Activated CD4-positive, alpha-beta T cell treated with anti-CD3 and anti-CD28 coated beads, Interleukin-2, amount 10 ng/mL, durations not matched to agents 7 days and 5 days (primary cell): ENCODE data around the gene IBSP. TPM values are rescaled to one million over a fixed set of nuclear protein-coding genes. Genes with fewer than 3 reads are reported as not detected.

Source experiments
- CTCF ChIA-PET: fragments of 350-600 bp; sonication (Branson Sonifier 250); formaldehyde crosslinking; loops from one replicate; lab custom pipeline; 2021; ENCODE audit warnings: antibody characterized with exemption; lab: Charles Lee
- POLR2A ChIA-PET: fragments of 350-600 bp; sonication (Branson Sonifier 250); formaldehyde crosslinking; loops from one replicate; lab custom pipeline; 2021; ENCODE audit warnings: antibody characterized with exemption; lab: Charles Lee
- DNase-seq: peaks from one replicate; pipeline ENCODE4 v3.0.0-alpha.2; 2020
- H3K27ac Mint-ChIP-seq: one replicate; pipeline ENCODE4 v1.8.0; 2021; ENCODE audit warnings: mild to moderate bottlenecking, moderate library complexity, mixed read lengths
- H3K27me3 Mint-ChIP-seq: one replicate; pipeline ENCODE4 v1.8.0; 2021; ENCODE audit warnings: mixed read lengths
- H3K36me3 Mint-ChIP-seq: one replicate; pipeline ENCODE4 v1.8.0; 2021; ENCODE audit warnings: low read depth, mixed read lengths
- H3K4me1 Mint-ChIP-seq: one replicate; pipeline ENCODE4 v1.8.0; 2021; ENCODE audit warnings: mixed read lengths
- H3K4me3 Mint-ChIP-seq: one replicate; pipeline ENCODE4 v1.8.0; 2021; ENCODE audit warnings: mild to moderate bottlenecking, moderate library complexity, mixed read lengths
- H3K9me3 Mint-ChIP-seq: one replicate; pipeline ENCODE4 v1.8.0; 2021; ENCODE audit warnings: mixed read lengths
- total RNA-seq, 2 experiments: library from RNA; stranded (reverse); gene quantifications; one replicate each; pipeline ENCODE4 v1.2.3, GENCODE V29; 2021

IBSP gene
- total RNA-seq, 2 experiments from 2014 or later, result not detected

DNA sequence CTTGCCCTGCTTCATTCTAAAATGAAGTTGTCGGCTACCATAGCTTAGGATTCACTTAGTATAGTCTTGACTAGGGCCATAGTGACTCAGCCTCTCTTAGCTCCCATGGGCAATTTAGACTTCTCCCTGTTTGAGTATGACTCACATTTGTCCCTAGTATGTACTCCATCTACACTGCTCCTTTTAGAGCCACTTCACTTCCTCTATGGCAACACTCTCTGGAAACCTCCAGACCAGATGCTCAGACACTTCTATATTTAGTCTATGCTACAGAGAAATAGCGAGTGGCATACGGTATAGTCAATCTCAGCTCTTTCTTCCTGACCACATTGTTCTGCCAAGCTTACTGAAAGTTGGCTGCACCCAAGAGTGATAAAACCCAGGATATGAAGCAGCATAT is 44.6 kb downstream of the IBSP start:
- H3K4me1 Mint-ChIP-seq, result peaks cover 7% of the 10 kb centered on the region
- no peak overlapping the region for H3K4me3 Mint-ChIP-seq
- H3K36me3 Mint-ChIP-seq, result no peaks in the 10 kb centered on the region
- peaks cover 46% of the 10 kb centered on the region for H3K27me3 Mint-ChIP-seq
- ChIA-PET CTCF (no interaction called here), POLR2A (no interaction called here)
- H3K27ac Mint-ChIP-seq, result no peak overlapping the region
- DNase-seq, result no peak
- H3K9me3 Mint-ChIP-seq, result no peaks in the 10 kb centered on the region

DNA sequence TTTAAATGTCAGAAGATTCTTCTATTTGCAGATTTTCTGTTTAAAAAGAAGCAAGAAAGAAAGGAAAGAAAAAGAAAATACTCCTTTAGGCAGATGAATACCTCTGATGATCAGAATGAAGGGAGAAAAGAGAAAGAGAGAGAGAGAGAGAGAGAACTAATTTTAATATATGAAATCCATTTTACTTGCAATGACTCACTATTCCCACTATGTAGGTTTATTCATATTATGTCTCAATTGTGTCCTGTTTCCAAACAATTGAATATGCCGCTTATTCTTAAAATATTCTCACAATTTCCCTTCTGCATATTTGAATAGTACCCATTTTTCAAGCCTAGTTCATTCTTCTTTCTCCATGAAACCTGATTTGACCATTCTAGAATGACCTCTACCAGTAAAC is 45.1 kb downstream of the IBSP start:
- Mint-ChIP-seq H3K36me3 (no peaks in the 10 kb centered on the region), H3K9me3 (no peaks in the 10 kb centered on the region), H3K27me3 (peaks cover 42% of the 10 kb centered on the region), H3K27ac (no peak overlapping the region), H3K4me1 (peaks cover 12% of the 10 kb centered on the region), H3K4me3 (no peak overlapping the region)
- ChIA-PET CTCF (no interaction called here), POLR2A (no interaction called here)
- DNase-seq, result no peak

DNA sequence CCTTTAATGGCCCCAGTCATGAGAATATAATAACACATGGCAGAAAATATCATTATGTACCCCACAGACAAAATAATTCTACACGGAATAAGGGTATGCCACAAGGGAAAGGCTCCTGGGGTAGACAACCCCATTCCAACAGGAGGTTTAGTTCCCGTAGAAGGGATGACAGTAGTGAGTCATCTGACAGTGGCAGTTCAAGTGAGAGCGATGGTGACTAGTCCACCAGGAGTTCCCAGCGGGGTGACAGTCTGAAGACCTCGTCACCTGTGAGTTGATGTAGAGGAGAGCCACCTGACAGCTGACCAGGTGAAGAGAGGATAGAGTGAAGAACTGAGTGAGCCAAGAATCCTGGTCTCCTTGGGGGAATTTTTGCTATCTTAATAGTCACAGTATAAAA is 46.9 kb downstream of the IBSP start:
- Mint-ChIP-seq H3K27ac (no peak overlapping the region), H3K36me3 (no peaks in the 10 kb centered on the region), H3K27me3 (peaks cover 36% of the 10 kb centered on the region), H3K9me3 (no peaks in the 10 kb centered on the region), H3K4me1 (peaks cover 18% of the 10 kb centered on the region), H3K4me3 (no peak overlapping the region)
- ChIA-PET POLR2A (no interaction called here), CTCF (interaction anchor here (0.9 to 1.6 kb wide), 2 partner anchors 15 to 431 kb away, joined by 3 to 6 read pairs; no protein-coding TSS in a partner anchor)
- no peak for DNase-seq

DNA sequence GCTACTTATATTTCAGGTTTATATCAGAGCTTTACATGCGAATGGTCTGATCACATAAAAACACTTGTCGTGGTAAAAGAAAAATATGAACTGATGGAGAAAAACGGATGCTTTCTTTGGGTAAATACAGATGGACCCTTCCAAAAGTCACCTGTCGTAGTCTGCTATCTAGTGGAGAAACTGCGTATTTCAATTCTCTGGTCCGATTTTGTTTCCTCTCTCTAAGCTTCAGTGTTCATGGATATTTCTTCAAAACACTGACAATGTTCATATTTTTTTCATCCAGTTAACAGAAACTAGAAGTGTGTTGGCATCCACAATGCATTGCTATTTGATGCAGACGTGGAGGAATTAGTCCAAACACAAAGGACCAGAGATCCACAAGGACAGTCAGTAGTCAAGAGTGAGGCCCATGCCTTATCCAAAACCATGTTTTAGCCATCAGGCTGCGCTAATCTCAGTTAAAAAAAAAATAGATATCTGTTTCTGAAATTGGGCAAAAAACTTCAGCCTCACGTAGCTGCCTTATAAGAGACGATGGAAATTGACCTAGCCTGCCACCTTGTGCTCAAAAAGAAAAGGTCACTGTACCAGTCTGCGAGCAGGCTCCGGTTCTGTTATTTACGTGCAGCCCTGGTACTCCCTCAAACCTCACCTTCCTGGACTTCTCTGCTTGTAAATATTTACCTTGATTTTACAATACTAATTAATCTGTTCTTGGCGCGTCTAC is 49.4 kb downstream of the IBSP start:
- ChIA-PET CTCF (interaction anchor here (0.6 to 1.2 kb wide), 7 partner anchors 11 to 926 kb away, joined by 3 to 5 read pairs (median 4); no protein-coding TSS in a partner anchor), POLR2A (interaction anchor here (0.6 kb wide), 1 partner anchor 29 kb away, joined by 5 read pairs; no protein-coding TSS in a partner anchor)
- peaks cover 26% of the 10 kb centered on the region for H3K27me3 Mint-ChIP-seq
- H3K9me3 Mint-ChIP-seq, result no peaks in the 10 kb centered on the region
- no peaks in the 10 kb centered on the region for H3K36me3 Mint-ChIP-seq
- peaks cover 18% of the 10 kb centered on the region for H3K4me1 Mint-ChIP-seq
- peak; percentile 50 for DNase-seq
- no peak overlapping the region for H3K4me3 Mint-ChIP-seq
- peak overlapping the region; percentile 22 for H3K27ac Mint-ChIP-seq

DNA sequence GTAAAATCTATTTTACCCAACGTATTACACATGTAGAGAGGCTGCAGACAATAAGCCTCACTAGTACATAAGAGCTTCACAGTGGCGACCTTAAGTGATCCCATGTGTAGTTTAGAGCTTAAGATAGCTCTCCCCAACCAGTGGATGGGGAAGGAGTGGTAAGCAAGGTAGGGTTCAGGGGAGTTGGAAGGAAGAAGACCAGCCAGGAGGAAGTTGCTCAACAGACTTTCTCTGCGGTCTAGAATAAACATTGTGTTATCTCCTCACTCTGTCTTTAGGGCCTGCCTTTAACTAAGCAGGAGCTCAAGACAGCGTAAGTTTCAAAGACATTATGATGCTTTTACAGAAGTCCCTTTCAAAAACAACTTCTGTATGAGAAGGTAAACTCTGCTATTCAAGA is 50.3 kb downstream of the IBSP start:
- ChIA-PET POLR2A (no interaction called here), CTCF (interaction anchor here (0.6 to 1.2 kb wide), 9 partner anchors 10 to 927 kb away, joined by 3 to 5 read pairs (median 3); no protein-coding TSS in a partner anchor)
- no peak overlapping the region for H3K27ac Mint-ChIP-seq
- H3K36me3 Mint-ChIP-seq, result no peaks in the 10 kb centered on the region
- peaks cover 22% of the 10 kb centered on the region for H3K27me3 Mint-ChIP-seq
- DNase-seq, result no peak
- peaks cover 18% of the 10 kb centered on the region for H3K4me1 Mint-ChIP-seq
- H3K4me3 Mint-ChIP-seq, result no peak overlapping the region
- no peaks in the 10 kb centered on the region for H3K9me3 Mint-ChIP-seq

DNA sequence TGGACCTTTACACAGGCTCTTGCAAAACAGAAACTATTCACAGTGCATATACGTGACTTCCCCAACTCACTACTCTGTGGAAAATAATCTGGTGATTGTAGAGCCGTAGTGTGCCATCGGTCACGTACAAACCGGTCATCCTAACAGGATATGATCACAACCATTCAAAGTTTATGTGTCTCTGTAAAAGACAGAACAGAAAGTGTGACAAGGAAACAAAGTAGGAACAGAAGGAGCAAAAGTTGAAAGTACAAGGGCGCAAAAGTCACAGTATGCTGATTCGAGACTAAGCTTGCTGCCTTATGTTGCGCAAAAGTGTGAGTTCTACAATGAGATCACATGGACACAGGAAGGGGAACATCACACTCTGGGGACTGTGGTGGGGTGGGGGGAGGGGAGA is 52.0 kb downstream of the IBSP start:
- DNase-seq, result no peak
- ChIA-PET POLR2A (no interaction called here), CTCF (no interaction called here)
- H3K27me3 Mint-ChIP-seq, result peaks cover 12% of the 10 kb centered on the region
- no peak overlapping the region for H3K27ac Mint-ChIP-seq
- no peaks in the 10 kb centered on the region for H3K9me3 Mint-ChIP-seq
- no peaks in the 10 kb centered on the region for H3K36me3 Mint-ChIP-seq
- peaks cover 18% of the 10 kb centered on the region for H3K4me1 Mint-ChIP-seq
- no peak overlapping the region for H3K4me3 Mint-ChIP-seq

DNA sequence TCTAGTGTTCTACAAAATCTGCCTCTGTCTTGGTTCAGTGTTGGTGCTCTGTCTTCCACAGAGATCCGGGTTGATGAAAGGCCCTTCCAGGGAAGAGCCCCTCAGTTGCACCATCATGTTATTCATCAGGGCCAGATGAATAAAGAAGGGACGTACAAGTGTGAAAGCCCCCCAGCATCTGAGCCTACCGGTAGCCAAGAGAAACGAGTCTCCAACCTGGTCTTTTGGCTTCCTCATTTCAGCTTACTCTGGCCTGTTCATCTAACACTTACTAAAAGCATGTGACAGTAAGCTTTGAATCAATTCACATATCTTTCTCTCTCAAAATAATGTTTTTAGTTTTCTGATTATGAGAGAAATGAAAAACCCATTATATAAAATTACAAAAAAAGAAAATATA is 52.6 kb downstream of the IBSP start:
- Mint-ChIP-seq H3K36me3 (no peaks in the 10 kb centered on the region), H3K27me3 (peaks cover 11% of the 10 kb centered on the region), H3K9me3 (no peaks in the 10 kb centered on the region), H3K4me3 (no peak overlapping the region), H3K27ac (no peak overlapping the region), H3K4me1 (peaks cover 18% of the 10 kb centered on the region)
- DNase-seq, result no peak
- ChIA-PET CTCF (interaction anchor here (1.0 to 1.4 kb wide), 2 partner anchors 122 to 153 kb away, joined by 3 to 4 read pairs; no protein-coding TSS in a partner anchor), POLR2A (no interaction called here)

DNA sequence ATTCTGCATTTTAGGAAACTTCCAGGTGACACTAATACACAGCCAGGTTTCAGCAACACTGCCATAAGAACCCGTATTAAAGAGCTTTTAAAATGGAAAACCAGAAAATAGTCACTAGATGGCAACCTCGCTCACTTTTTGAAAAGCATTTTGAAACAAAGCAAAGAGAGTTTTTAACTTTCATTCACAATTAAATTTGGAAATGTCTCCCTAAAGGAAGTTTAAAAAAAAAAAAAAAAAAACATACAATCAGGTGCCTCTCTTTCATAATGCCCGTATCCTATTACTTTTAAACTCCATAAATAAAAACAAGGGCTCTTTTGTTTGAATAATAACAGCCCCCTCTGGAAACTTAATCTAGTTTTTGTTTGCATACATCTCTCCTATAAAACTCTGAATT is 53.8 kb downstream of the IBSP start:
- ChIA-PET POLR2A (no interaction called here), CTCF (interaction anchor here (0.9 to 1.4 kb wide), 5 partner anchors 10 to 152 kb away, joined by 3 to 4 read pairs (median 3); no protein-coding TSS in a partner anchor)
- Mint-ChIP-seq H3K27ac (no peak overlapping the region), H3K9me3 (no peaks in the 10 kb centered on the region), H3K27me3 (peaks cover 13% of the 10 kb centered on the region), H3K4me3 (no peak overlapping the region), H3K4me1 (peaks cover 17% of the 10 kb centered on the region), H3K36me3 (no peaks in the 10 kb centered on the region)
- peak; percentile 14 for DNase-seq

DNA sequence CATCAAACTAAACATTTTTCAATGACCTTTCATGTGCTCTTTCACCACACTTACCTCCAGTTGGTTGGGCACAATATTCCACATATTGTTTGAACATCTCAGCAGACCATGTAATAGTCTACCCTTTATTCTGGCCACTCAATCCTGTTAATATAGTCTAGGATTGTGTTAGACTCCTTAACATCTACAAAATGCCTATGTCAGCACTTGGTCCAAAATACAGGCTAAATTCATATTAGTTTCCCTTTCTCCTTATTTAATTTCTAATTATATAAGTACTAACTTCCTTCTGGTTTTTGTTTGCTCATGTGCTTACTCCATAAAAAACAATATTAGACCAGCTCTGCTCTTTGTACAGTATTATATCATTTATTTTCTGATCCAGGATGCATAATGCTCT is 54.5 kb downstream of the IBSP start:
- no peaks in the 10 kb centered on the region for H3K36me3 Mint-ChIP-seq
- H3K9me3 Mint-ChIP-seq, result no peaks in the 10 kb centered on the region
- H3K27ac Mint-ChIP-seq, result no peak overlapping the region
- peaks cover 12% of the 10 kb centered on the region for H3K4me1 Mint-ChIP-seq
- ChIA-PET POLR2A (no interaction called here), CTCF (interaction anchor here (1.3 kb wide), 1 partner anchor 121 kb away, joined by 3 read pairs; no protein-coding TSS in a partner anchor)
- no peak for DNase-seq
- H3K27me3 Mint-ChIP-seq, result peaks cover 19% of the 10 kb centered on the region
- no peak overlapping the region for H3K4me3 Mint-ChIP-seq

DNA sequence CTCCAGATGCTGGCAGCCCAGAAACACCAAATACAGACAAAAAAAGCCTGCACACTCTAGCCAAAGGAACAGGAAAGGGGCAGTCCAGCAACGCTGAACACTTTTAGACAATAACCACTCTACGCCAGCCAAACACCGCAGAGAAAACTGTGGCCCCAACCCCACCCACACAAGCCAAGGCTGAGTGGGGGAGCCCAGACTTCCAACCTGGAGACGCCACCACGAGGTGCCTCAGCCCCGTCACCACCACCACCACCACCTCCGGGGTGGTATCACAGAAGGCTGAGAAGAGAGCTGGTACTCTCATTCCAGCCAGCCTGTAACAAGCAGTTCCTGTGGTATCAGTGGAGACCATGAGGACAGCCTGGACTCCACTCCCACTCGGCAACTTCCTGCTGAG is 56.2 kb downstream of the IBSP start:
- H3K9me3 Mint-ChIP-seq, result no peaks in the 10 kb centered on the region
- no peaks in the 10 kb centered on the region for H3K4me1 Mint-ChIP-seq
- no peak for DNase-seq
- CTCF ChIA-PET, result no interaction called here
- H3K4me3 Mint-ChIP-seq, result no peak overlapping the region
- peaks cover 24% of the 10 kb centered on the region for H3K27me3 Mint-ChIP-seq
- H3K27ac Mint-ChIP-seq, result no peak overlapping the region
- POLR2A ChIA-PET, result no interaction called here
- H3K36me3 Mint-ChIP-seq, result no peaks in the 10 kb centered on the region

DNA sequence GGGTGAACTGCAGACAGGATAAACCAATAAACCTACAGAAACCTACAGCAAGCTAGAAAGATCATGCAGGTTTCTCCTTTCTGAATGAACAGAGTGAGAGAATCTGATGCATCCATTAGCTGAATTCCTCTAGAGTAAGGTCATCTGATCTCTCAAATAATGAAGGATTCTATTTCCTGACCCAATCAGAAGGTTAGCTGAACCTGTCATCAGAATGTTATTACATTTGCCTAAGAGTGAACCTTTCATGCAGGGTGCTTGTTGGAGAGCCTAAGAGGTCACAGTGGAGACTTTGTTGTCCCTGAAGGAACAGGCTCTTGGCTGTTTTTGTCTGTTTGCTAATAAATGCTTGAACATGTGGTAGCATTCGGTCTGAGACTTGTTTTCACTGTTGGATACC is 57.5 kb downstream of the IBSP start:
- H3K36me3 Mint-ChIP-seq, result no peaks in the 10 kb centered on the region
- H3K9me3 Mint-ChIP-seq, result no peaks in the 10 kb centered on the region
- no peak overlapping the region for H3K4me3 Mint-ChIP-seq
- H3K4me1 Mint-ChIP-seq, result no peaks in the 10 kb centered on the region
- H3K27ac Mint-ChIP-seq, result no peak overlapping the region
- peaks cover 24% of the 10 kb centered on the region for H3K27me3 Mint-ChIP-seq
- ChIA-PET CTCF (interaction anchor here (0.6 kb wide), 1 partner anchor 278 kb away, joined by 3 read pairs; no protein-coding TSS in a partner anchor), POLR2A (no interaction called here)
- DNase-seq, result no peak

DNA sequence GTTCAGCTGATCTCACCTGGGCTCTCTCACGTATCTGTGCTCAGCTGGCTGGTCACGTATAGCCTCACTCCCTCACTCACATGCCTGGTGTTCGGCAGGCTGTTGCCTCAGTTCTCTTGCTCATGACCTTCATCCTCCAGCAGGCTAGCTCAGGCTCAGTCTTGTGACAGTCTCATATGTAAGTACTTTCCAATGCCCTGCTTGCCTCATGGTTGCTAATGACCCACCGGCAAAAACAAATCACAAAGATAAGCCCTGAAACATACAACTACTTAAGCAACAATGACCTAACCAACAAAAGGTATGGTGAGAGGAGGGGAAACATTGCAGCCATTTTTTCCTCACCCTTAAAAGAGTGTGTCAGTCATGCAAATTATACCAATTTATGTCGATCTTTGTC is 58.4 kb downstream of the IBSP start:
- Mint-ChIP-seq H3K36me3 (no peaks in the 10 kb centered on the region), H3K27ac (no peak overlapping the region), H3K4me1 (no peaks in the 10 kb centered on the region), H3K9me3 (no peaks in the 10 kb centered on the region), H3K27me3 (peaks cover 24% of the 10 kb centered on the region), H3K4me3 (no peak overlapping the region)
- ChIA-PET POLR2A (no interaction called here), CTCF (no interaction called here)
- no peak for DNase-seq
